Brain pericyte (primary cell): ENCODE results near the gene PIGR.
"Not testable (repeated sequence)": the region's sequence is repeated elsewhere in the genome, so short reads cannot be mapped to it uniquely, and the experiment has no call there.

ENCODE experiments used
- DNase-seq: peaks from one replicate; pipeline ENCODE4 v3.0.0-alpha.2; 2012; ENCODE audit warnings: low read depth, low spot score

PIGR gene

DNA sequence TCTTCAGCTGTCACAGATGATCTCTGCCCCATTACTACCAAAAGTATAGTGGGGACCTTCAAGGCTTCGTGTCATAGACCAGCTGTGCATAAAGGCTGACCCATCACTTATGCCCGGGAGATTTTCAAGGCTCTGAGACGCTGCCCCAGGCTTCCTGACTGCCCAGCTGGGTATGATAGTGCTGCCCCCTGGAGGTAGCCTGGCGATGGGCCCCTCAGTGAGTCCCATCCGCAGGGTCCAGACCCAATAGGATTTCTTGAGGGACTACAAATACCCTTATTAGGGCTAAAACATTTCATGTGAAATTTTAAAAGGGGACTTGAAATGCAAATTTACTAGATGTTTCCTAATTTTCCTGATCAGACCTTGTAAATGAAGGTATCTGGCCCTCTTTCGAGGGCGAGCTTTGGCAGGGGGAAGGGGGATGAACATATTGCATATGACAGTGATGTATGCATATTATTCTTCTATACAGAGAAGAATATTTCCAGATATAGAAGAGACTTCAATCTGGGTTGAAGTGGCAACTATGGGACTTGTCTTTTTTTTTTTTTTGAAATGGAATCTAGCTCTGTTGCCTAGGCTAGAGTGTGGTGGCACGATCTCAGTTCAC, 12.8 kb downstream of the PIGR start:
- no peak for DNase-seq

- no peak for DNase-seq
Observed at GRCh38 chr1:206932177-206932576, 14.1 kb downstream of the PIGR start.

DNA sequence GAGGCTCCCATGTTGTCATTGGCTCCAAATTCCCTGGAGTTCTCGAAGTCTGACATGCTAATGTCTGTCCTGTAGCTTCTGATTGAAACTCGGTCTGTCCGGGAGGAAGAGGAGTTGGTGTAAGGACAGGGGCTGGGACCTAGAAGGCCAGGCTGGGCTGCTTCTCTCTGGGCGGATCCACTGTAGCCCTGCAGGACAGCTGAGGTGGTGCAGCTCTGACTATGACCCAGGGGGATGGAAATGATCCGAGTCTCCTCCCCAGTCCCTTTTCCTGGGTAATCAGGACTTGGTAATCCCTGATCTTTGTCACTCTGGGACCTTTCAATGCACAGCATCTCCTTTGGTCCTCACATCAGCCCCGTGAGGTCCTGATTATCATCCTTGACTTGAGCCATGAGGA, 14.6 kb downstream of the PIGR start:
- no peak for DNase-seq

GRCh38 chr1:206930210-206930798, 16.0 kb downstream of the PIGR start:
- DNase-seq, result no peak

GRCh38 chr1:206929524-206929923, 16.7 kb downstream of the PIGR start:
- no peak for DNase-seq

GRCh38 chr1:206926286-206926685, 20.0 kb downstream of the PIGR start:
- no peak for DNase-seq

- DNase-seq, result no peak
Observed at GRCh38 chr1:206925106-206925736, 21.0 kb downstream of the PIGR start.

GRCh38 chr1:206924592-206925105, 21.6 kb downstream of the PIGR start:
- no peak for DNase-seq

- not testable (repeated sequence) for DNase-seq
Observed at GRCh38 chr1:206923961-206924557, 22.2 kb downstream of the PIGR start.

DNA sequence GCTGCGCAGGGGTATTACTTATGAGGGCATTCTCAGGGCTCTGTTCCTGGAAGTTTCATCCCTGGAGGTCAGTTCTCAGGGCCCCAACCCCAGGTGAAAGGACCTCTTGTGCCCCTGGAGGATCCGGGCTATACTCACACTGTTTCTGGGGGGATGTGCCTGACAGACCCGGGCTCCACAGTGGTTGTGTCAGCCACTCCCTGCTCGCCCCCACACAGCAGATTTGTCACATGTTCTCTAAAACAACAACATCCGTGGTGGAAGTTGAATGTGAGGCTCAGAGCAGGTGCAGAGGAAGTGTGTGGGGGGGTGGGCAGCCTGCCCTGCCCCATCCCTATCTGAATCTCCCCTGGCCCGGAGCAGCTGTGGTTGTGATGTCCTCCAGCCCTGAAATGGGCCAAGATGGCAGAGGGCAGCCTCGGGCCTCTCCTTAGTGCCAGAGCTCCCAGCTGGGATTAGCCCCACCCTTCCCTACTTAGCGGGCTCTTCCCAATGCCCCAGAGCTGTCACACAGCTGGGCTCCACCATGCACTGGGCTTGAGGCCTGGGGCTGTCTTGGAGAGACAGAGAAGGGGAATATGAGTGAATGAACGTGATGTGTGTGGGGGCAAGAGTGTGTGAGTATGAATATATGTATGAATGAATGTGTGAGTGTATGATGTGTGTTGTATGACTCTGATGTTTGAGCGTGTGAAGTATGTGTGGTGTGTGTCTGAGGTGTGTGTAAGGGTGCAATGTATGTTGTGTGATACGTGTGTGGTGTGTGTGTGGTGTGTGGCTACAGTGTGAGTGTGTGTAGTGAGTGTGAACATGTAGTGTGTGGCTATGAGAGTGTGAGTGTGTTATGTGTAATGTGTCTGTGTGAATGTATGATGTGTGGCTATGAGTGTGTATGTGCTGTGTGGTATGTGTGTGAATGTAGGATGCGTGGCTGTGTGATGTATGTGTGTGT, 23.0 kb downstream of the PIGR start:
- DNase-seq, result no peak

- DNase-seq, result no peak
Observed at GRCh38 chr1:206922524-206922923, 23.7 kb downstream of the PIGR start.

DNA sequence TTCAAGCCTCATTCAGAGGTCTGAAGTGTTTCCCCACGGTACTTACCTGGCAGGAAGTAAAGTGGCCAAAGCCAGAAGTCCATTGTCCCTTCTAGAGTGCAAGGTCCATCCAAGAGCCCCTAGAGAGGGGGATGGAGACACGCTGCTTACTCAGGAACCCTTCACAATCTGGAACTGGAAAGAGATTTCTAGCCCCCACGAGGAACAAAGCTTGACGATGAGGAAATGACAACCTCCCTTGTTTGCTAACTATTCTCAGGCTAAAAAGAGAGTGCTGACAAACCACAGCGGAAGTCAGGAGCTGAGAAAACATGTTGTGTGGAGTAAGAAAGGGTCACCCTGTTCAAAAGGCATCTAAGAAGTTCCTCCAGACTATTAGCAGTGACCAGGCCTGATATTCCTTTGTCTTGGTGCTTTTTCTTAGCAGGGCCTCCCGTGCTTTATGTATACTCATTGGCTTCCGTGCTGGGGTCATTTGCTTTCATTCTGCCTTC, 24.4 kb downstream of the PIGR start, which contains the start of gene FCMR:
Gene FCMR, minus strand, starts transcription at position 170 of the 494 bp plus-strand sequence. Its CDS starts 87 bp downstream, at position 83.
- DNase-seq, result no peak

- DNase-seq, result no peak
Observed at GRCh38 chr1:206918076-206918475, 28.2 kb downstream of the PIGR start.

- DNase-seq, result no peak
Observed at GRCh38 chr1:206916000-206916709, 30.1 kb downstream of the PIGR start.

DNA sequence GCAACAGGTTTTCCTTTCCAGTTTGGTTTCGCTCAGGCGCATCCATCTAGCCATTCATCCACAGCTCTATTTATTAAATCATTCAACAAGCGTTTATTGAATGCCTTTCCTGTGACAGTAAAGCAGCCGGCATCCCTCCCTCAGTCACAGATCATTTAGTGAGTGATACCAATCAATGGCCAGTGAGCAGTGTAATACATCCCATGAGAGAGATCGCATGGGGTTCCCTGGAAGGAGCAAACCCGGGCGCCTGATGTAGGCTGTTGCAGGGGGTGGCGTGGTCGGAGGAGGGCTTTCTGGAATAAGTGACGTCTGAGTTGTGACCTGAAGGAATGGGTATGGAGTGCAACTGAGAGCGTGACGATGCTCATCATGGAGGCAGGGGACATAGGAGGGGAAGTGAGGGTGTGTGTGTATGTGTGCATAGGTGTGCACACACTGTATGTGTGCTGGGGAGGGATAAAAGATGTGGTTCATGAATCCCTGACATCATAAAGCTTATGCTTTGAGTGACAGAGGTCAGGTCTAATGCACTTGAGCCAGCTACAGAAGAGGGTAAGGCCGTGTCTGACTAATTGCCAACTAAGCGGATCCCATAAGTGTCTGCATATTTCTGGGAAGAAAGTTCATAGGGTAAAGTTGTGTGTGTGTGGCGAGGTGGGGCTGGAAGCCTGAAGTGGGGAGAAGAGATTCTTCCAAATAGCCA, 31.1 kb downstream of the PIGR start:
- no peak for DNase-seq

DNA sequence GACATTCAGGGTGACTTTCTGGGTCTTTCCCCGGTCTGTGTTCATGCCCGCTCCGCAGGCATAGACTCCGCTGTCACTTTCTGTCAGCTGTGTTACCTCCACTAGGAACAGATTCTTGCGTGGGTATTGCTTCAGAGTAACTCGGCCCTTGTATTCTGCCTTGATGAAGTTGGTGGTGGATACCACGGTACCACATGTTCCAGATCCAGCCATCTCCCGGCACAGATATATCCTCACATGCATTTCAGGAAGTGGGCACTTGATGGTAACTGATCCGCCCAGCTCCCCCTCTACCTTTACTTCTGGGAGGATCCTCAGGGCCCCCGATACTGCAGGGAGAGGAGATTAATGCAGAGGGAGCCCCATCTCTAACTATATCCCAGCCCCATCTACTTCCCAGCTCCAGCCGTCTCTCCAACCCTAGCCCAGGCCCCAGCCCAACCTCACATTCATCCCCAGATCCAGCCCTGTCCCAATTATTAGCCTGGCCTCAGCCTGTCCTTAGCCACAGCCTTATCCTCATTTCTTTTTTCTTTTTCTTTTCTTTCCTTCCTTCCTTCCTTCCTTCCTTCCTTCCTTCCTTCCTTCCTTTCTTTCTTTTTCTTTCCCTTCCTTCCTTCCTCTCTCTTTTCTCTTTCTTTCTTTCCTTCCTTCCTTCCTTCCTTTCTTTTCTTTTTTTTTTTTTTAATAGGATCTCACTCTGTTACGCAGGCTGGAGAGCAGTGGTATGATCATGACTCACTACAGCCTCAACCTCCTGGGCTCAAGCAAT, 32.3 kb downstream of the PIGR start:
- DNase-seq, result no peak

DNA sequence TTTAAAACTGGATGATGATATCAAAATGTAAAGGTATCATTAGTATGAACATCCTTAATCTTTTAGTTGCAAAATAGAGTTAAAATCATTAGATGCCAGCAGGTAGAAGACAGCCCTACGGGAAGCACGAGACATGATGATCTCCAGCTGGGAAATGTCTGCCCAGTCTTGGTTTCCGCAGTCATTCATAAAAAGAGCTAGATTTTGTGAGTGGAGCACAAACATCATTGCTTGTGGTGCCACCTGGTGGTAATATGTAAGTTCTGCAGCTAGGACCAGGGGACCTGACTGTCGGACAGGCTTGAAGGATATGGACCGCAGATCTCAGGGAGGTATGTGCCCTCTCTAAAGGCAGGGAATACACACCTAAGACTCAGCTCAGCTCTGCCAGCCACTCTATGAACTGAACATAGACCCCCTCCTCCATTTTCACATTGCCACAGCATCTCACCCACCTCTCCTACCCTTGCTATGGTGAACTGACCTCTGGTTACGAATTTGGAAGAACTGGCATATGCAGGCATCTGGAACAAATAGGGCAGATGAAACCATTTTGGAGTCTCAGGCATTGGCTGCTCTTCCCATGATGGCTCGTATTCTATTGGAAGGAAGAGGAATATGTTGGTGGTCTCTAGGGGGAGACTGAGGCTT, 33.7 kb downstream of the PIGR start:
- peak; percentile 46 for DNase-seq

GRCh38 chr1:206911064-206911663, 35.1 kb downstream of the PIGR start:
- DNase-seq, result no peak
